ENCODE results near the gene VPS29. TPM values are rescaled to one million over a fixed set of nuclear protein-coding genes. Genes with fewer than 3 reads are reported as not detected.

VPS29 gene
- total RNA-seq, 1 experiment from 2014 or later: 95.7 TPM

- RAD21 ChIA-PET (ENCODE audit: low non-redundant PET in 1 of 2, low total read pairs in 2 of 2, uncharacterized antibody in 2 of 2, unreplicated experiment in 2 of 2): no interaction called here
- intact Hi-C loops (cut with micrococcal nuclease): no loop called here
- H2AFZ ChIP-seq (ENCODE audit: low read depth, low read length, poor library complexity, severe bottlenecking): no peak overlapping the region
- DNase-seq (ENCODE audit: low read depth, low spot score) (no peak), ATAC-seq (no peak)
- no peak overlapping the region for H3K4me3 ChIP-seq (replicated peaks in 1 of 2; ENCODE audit: low read depth in 1 of 2, low read length in 2 of 2)
- CTCF ChIA-PET: no interaction called here
- no peaks in the 10 kb centered on the region for H4K20me1 ChIP-seq (ENCODE audit: insufficient read depth)
- H3K9me2 ChIP-seq (ENCODE audit: insufficient read depth): no peaks in the 10 kb centered on the region
- H3K27ac ChIP-seq (ENCODE audit: low read depth, low read length): no peak overlapping the region
- H3K79me2 ChIP-seq (ENCODE audit: insufficient read depth, low read length): peaks cover 36% of the 10 kb centered on the region; the same call in 1 of the 2 replicates
- BruUV-seq (replicated peaks): no TSS peak
- H3K36me3 ChIP-seq (ENCODE audit: control insufficient read depth in 1 of 2, insufficient read depth in 2 of 2, low read length in 2 of 2): peaks cover 12 to 34% of the 10 kb centered on the region in 2 experiments; a peak in 3 of 4 replicates
- H3K9ac ChIP-seq (ENCODE audit: low read length): no peak overlapping the region
- no peaks in the 10 kb centered on the region for H3K4me1 ChIP-seq (ENCODE audit: control insufficient read depth in 1 of 2, insufficient read depth in 2 of 2, low read length in 2 of 2)
- H3K27me3 ChIP-seq (ENCODE audit: insufficient read depth, low read length): no peaks in the 10 kb centered on the region
- TF ChIP-seq SP1 (IDR thresholded peaks at IDR 0.05; ENCODE audit: low read depth): no peak
- POLR2A ChIA-PET: no interaction called here
- no peaks in the 10 kb centered on the region for H3K9me3 ChIP-seq (ENCODE audit: control insufficient read depth in 1 of 2, insufficient read depth in 1 of 2, low read depth in 1 of 2, low read length in 2 of 2)
- no peak overlapping the region for H3K4me2 ChIP-seq (ENCODE audit: low read length)
Observed at GRCh38 chr12:110540048-110540447, 38.1 kb upstream of the VPS29 start.

- H3K4me3 ChIP-seq (replicated peaks in 1 of 2; ENCODE audit: low read depth in 1 of 2, low read length in 2 of 2): no peak overlapping the region
- no peak for TF ChIP-seq SIN3A (IDR thresholded peaks at IDR 0.05; ENCODE audit: low read depth)
- TF ChIP-seq ZNF274 (IDR thresholded peaks at IDR 0.05; ENCODE audit: low read depth, low read length): no peak
- no peaks in the 10 kb centered on the region for H3K9me2 ChIP-seq (ENCODE audit: insufficient read depth)
- ChIA-PET CTCF (no interaction called here), RAD21 (ENCODE audit: low non-redundant PET in 1 of 2, low total read pairs in 2 of 2, uncharacterized antibody in 2 of 2, unreplicated experiment in 2 of 2) (no interaction called here), POLR2A (no interaction called here)
- no peak for ATAC-seq
- no peaks in the 10 kb centered on the region for H3K27me3 ChIP-seq (ENCODE audit: insufficient read depth, low read length)
- H3K27ac ChIP-seq (ENCODE audit: low read depth, low read length): no peak overlapping the region
- no peak for DNase-seq (ENCODE audit: low read depth, low spot score)
- BruUV-seq (replicated peaks): no TSS peak
- intact Hi-C loops (cut with micrococcal nuclease): no loop called here
- no peak overlapping the region for H3K4me2 ChIP-seq (ENCODE audit: low read length)
- H3K79me2 ChIP-seq (ENCODE audit: insufficient read depth, low read length): peaks cover 38% of the 10 kb centered on the region; the same call in 1 of the 2 replicates
- H3K9me3 ChIP-seq (ENCODE audit: control insufficient read depth in 1 of 2, insufficient read depth in 1 of 2, low read depth in 1 of 2, low read length in 2 of 2): no peaks in the 10 kb centered on the region
- no peak overlapping the region for H3K9ac ChIP-seq (ENCODE audit: low read length)
- H4K20me1 ChIP-seq (ENCODE audit: insufficient read depth): no peaks in the 10 kb centered on the region
- peaks cover 12 to 34% of the 10 kb centered on the region in 2 experiments; a peak in 3 of 4 replicates for H3K36me3 ChIP-seq (ENCODE audit: control insufficient read depth in 1 of 2, insufficient read depth in 2 of 2, low read length in 2 of 2)
- H3K4me1 ChIP-seq (ENCODE audit: control insufficient read depth in 1 of 2, insufficient read depth in 2 of 2, low read length in 2 of 2): no peaks in the 10 kb centered on the region
- no peak overlapping the region for H2AFZ ChIP-seq (ENCODE audit: low read depth, low read length, poor library complexity, severe bottlenecking)
Observed at GRCh38 chr12:110538869-110539622, 37.1 kb upstream of the VPS29 start.

Measured in HCT116 (cell line).